PC-9 (cell line): ENCODE measurements around the gene DND1. TPM values are rescaled to one million over a fixed set of nuclear protein-coding genes. Genes with fewer than 3 reads are reported as not detected.
"Not testable (repeated sequence)": the region's sequence is repeated elsewhere in the genome, so short reads cannot be mapped to it uniquely, and the experiment has no call there.

Source experiments
- BruUV-seq: library from RNA; stranded (reverse); fragments of 400-500 nt; replicated peaks from 2 replicates; lab custom pipeline; 2021; lab: Mats Ljungman, UMichigan
- CTCF ChIA-PET: fragments of 300-600 bp; sonication (Branson Sonifier 250); formaldehyde crosslinking; loops from one replicate; lab custom pipeline; 2022; ENCODE audit warnings: antibody characterized with exemption; lab: Charles Lee
- POLR2A ChIA-PET: fragments of 300-600 bp; sonication (Branson Sonifier 250); formaldehyde crosslinking; loops from one replicate; lab custom pipeline; 2022; ENCODE audit warnings: antibody characterized with exemption; ENCODE audit not compliant: unreplicated experiment; lab: Charles Lee
- DNase-seq, 2 experiments: peaks; one replicate each; pipeline versions ENCODE4 v3.0.0 to v3.0.0-alpha.2; 2015 to 2022; ENCODE audit warnings: mixed read lengths in 1 of 2
- H2AFZ ChIP-seq: fragments of 200-600 bp; sonication (generic); 2 replicates; pipeline ENCODE4 v1.8.1; 2017; ENCODE audit warnings: antibody characterized with exemption
- H3F3A ChIP-seq: fragments of 200-600 bp; sonication (generic); 2 replicates; pipeline ENCODE4 v1.8.1; 2017; ENCODE audit warnings: antibody characterized with exemption, mild to moderate bottlenecking, low read depth; ENCODE audit not compliant: insufficient read depth
- H3K27ac ChIP-seq: fragments of 200-600 bp; sonication (generic); 2 replicates; pipeline ENCODE4 v1.6.1; 2016; ENCODE audit warnings: mixed run types
- H3K27me3 ChIP-seq: fragments of 200-600 bp; sonication (generic); 2 replicates; pipeline ENCODE4 v1.6.1; 2016; ENCODE audit warnings: low read depth, mixed run types; ENCODE audit not compliant: insufficient read depth
- H3K36me3 ChIP-seq: fragments of 200-600 bp; sonication (generic); 2 replicates; pipeline ENCODE4 v1.6.1; 2016; ENCODE audit warnings: low read depth, mixed run types
- H3K4me1 ChIP-seq: fragments of 200-600 bp; sonication (generic); replicated peaks from 2 replicates; pipeline ENCODE4 v1.6.1; 2016; ENCODE audit warnings: mixed run types; ENCODE audit not compliant: insufficient read depth
- H3K4me2 ChIP-seq: fragments of 200-600 bp; sonication (generic); 2 replicates; pipeline ENCODE4 v1.6.1; 2017; ENCODE audit warnings: mixed run types
- H3K4me3 ChIP-seq: fragments of 200-600 bp; sonication (generic); 2 replicates; pipeline ENCODE4 v1.6.1; 2016; ENCODE audit warnings: mixed run types
- H3K79me2 ChIP-seq: fragments of 200-600 bp; sonication (generic); 2 replicates; pipeline ENCODE4 v1.6.1; 2017; ENCODE audit warnings: low read depth, mixed run types
- H3K9me2 ChIP-seq: fragments of 200-600 bp; sonication (generic); 2 replicates; pipeline ENCODE4 v1.8.1; 2017; ENCODE audit warnings: mild to moderate bottlenecking; ENCODE audit not compliant: insufficient read depth
- H3K9me3 ChIP-seq: fragments of 200-600 bp; sonication (generic); 2 replicates; pipeline ENCODE4 v1.8.1; 2016; ENCODE audit warnings: low read depth; ENCODE audit not compliant: insufficient read depth
- H4K20me1 ChIP-seq: fragments of 200-600 bp; sonication (generic); 2 replicates; pipeline ENCODE4 v1.8.1; 2017; ENCODE audit not compliant: insufficient read depth
- CTCF ChIP-seq: fragments of 200-600 bp; sonication (generic); conservative IDR thresholded peaks from 2 replicates; pipeline ENCODE4 v1.6.1; 2017; ENCODE audit warnings: mixed run types, antibody characterized with exemption, mild to moderate bottlenecking, moderate library complexity
- EZH2 ChIP-seq: fragments of 200-600 bp; sonication (generic); IDR thresholded peaks from 2 replicates; pipeline ENCODE4 v1.8.0; 2017; ENCODE audit warnings: antibody characterized with exemption, low read depth
- intact Hi-C: fragments of 100-400 bp; cut with micrococcal nuclease; formaldehyde crosslinking; loops from one replicate; pipeline ENCODE4 v1.10.0; 2022; ENCODE audit not compliant: unreplicated experiment
- total RNA-seq: library from RNA; stranded (reverse); gene quantifications from 2 replicates; pipeline ENCODE4 v1.2.3, GENCODE V29; 2021

Gene DND1
- total RNA-seq, 1 experiment from 2014 or later, result 1.2 TPM

- TF ChIP-seq CTCF, result no peak
- no peak for TF ChIP-seq EZH2
- Histone ChIP-seq H4K20me1 (no peaks in the 10 kb centered on the region), H2AFZ (peak overlapping the region; percentile 86), H3K9me2 (no peaks in the 10 kb centered on the region), H3K27ac (peak overlapping the region; percentile 91), H3K79me2 (no peaks in the 10 kb centered on the region), H3K9me3 (no peaks in the 10 kb centered on the region), H3K36me3 (no peaks in the 10 kb centered on the region), H3K4me3 (peak overlapping the region; percentile 66), H3K27me3 (no peaks in the 10 kb centered on the region), H3K4me2 (peak overlapping the region; percentile 77), H3F3A (peaks cover 19% of the 10 kb centered on the region), H3K4me1 (0 out of 2 replicates have a peak, but pooled peaks cover 5% of the 10 kb centered on the region)
- intact Hi-C loops, result loop anchor here (2.0 to 5.0 kb wide), 6 partner anchors 53 to 476 kb away; partner anchors contain the start of genes ANKHD1, HBEGF, SRA1 and TMCO6
- DNase-seq, result no peak
- ChIA-PET POLR2A (interaction anchor here (0.5 to 1.0 kb wide), 7 partner anchors 8 to 607 kb away, joined by 3 to 18 read pairs (median 3); partner anchors contain the start of genes IK, WDR55 and ZMAT2), CTCF (interaction anchor here (1.0 kb wide), 1 partner anchor 359 kb away, joined by 5 read pairs; no protein-coding TSS in a partner anchor)
- BruUV-seq, result TSS peak; percentile 96
Measured at GRCh38 chr5:140718266-140718592, 44.9 kb upstream of the DND1 start.

GRCh38 chr5:140716238-140716637, 42.9 kb upstream of the DND1 start:
- H3K4me2 ChIP-seq, H2AFZ ChIP-seq, CTCF ChIA-PET, H3K36me3 ChIP-seq, H3K79me2 ChIP-seq, H3K27ac ChIP-seq, DNase-seq, H3K9me3 ChIP-seq, H3K4me3 ChIP-seq, H3K27me3 ChIP-seq, BruUV-seq, POLR2A ChIA-PET, H4K20me1 ChIP-seq, H3K9me2 ChIP-seq: not testable (repeated sequence)
- H3K4me1 ChIP-seq, result peaks cover 10% of the 10 kb centered on the region
- intact Hi-C loops, result loop anchor here (5.0 kb wide), 2 partner anchors 369 to 474 kb away; partner anchors contain the start of gene HBEGF
- H3F3A ChIP-seq, result peaks cover 26% of the 10 kb centered on the region

GRCh38 chr5:140713562-140714094, 40.3 kb upstream of the DND1 start:
- intact Hi-C loops, result no loop called here
- no peaks in the 10 kb centered on the region for H4K20me1 ChIP-seq
- no peaks in the 10 kb centered on the region for H3K27me3 ChIP-seq
- H3K36me3 ChIP-seq, result no peaks in the 10 kb centered on the region
- H3K4me3 ChIP-seq, result no peak overlapping the region
- H3F3A ChIP-seq, result peaks cover 35% of the 10 kb centered on the region
- H3K4me1 ChIP-seq, result peaks cover 10% of the 10 kb centered on the region
- TF ChIP-seq CTCF, result no peak
- H2AFZ ChIP-seq, result no peak overlapping the region
- ChIA-PET CTCF (no interaction called here), POLR2A (no interaction called here)
- H3K27ac ChIP-seq, result no peak overlapping the region
- H3K4me2 ChIP-seq, result no peak overlapping the region
- H3K9me3 ChIP-seq, result no peaks in the 10 kb centered on the region
- DNase-seq, result no peak
- H3K9me2 ChIP-seq, result no peaks in the 10 kb centered on the region
- no TSS peak for BruUV-seq
- H3K79me2 ChIP-seq, result no peaks in the 10 kb centered on the region
